ENCODE data around the gene ARHGAP8. TPM values are rescaled to one million over a fixed set of nuclear protein-coding genes. Genes with fewer than 3 reads are reported as not detected.

ARHGAP8 gene
- total and polyA plus RNA-seq, 2 experiments from 2014 or later: 62.8 to 64.9 TPM

GRCh38 chr22:44831885-44832284 is 79.5 kb downstream of the ARHGAP8 start (continued):
- TF ChIP-seq REST (IDR thresholded peaks at IDR 0.05; ENCODE audit: unreplicated experiment) (no peak), ETS1 (IDR thresholded peaks at IDR 0.05) (no peak), POLR2AphosphoS5 (IDR thresholded peaks at IDR 0.05; ENCODE audit: low read depth) (no peak)

- Histone ChIP-seq H3K36me3 (ENCODE audit: insufficient read depth) (peaks cover 9% of the 10 kb centered on the region), H3K4me3 (no peak overlapping the region), H3K4me1 (ENCODE audit: insufficient read depth) (peaks cover 4% of the 10 kb centered on the region), H3K79me2 (replicated peaks; ENCODE audit: insufficient read depth) (no peaks in the 10 kb centered on the region), H4K20me1 (replicated peaks; ENCODE audit: insufficient read depth) (peaks cover 13% of the 10 kb centered on the region), H3F3A (replicated peaks; ENCODE audit: low read depth) (0 out of 2 replicates have a peak, but pooled peaks cover 2% of the 10 kb centered on the region), H3K9me2 (ENCODE audit: insufficient read depth) (no peaks in the 10 kb centered on the region), H3K27me3 (ENCODE audit: insufficient read depth) (no peaks in the 10 kb centered on the region), H3K4me2 (no peak overlapping the region), H2AFZ (no peak overlapping the region), H3K27ac (ENCODE audit: low read depth) (no peak overlapping the region)
- H3K36me3 Mint-ChIP-seq (ENCODE audit: low read depth): peaks cover 48% of the 10 kb centered on the region
- H3K27ac Mint-ChIP-seq: no peak overlapping the region
- DNase-seq (ENCODE audit: low spot score): no peak
- peaks cover 18% of the 10 kb centered on the region for H3K9me3 Mint-ChIP-seq
- H3K4me1 Mint-ChIP-seq: peaks cover 10% of the 10 kb centered on the region
- no peak overlapping the region for H3K4me3 Mint-ChIP-seq
- ATAC-seq: no peak
- H3K27me3 Mint-ChIP-seq (ENCODE audit: insufficient read depth, low read depth, poor library complexity): peaks cover 4% of the 10 kb centered on the region
- no peak for TF ChIP-seq CREB1 (CRISPR knock-in tag; IDR thresholded peaks at IDR 0.05; ENCODE audit: low read depth)
- no peak for TF ChIP-seq ETS1 (IDR thresholded peaks at IDR 0.05)
- TF ChIP-seq REST (IDR thresholded peaks at IDR 0.05; ENCODE audit: unreplicated experiment): no peak
- TF ChIP-seq NANOG (IDR thresholded peaks at IDR 0.05; ENCODE audit: borderline replicate concordance): no peak
- TF ChIP-seq EZH2 (IDR thresholded peaks at IDR 0.05; ENCODE audit: low read depth, unreplicated experiment): no peak
- no peak for TF ChIP-seq ZNF331 (CRISPR knock-in tag; IDR thresholded peaks at IDR 0.05; ENCODE audit: low read depth)
- TF ChIP-seq JUNB (IDR thresholded peaks at IDR 0.05; ENCODE audit: unreplicated experiment): no peak
- TF ChIP-seq POLR2AphosphoS5 (IDR thresholded peaks at IDR 0.05; ENCODE audit: low read depth): no peak
- no peak for TF ChIP-seq CTCF (conservative IDR thresholded peaks at IDR 0.05; ENCODE audit: low read depth in 2 of 2)
- no peak for TF ChIP-seq STAT1 (IDR thresholded peaks at IDR 0.05; ENCODE audit: unreplicated experiment)
- TF ChIP-seq EZH2phosphoT487 (IDR thresholded peaks at IDR 0.05; ENCODE audit: unreplicated experiment): no peak
Observed at GRCh38 chr22:44834065-44834464, 81.7 kb downstream of the ARHGAP8 start.
